Endothelial cell (in vitro differentiated cells): Measurements from ENCODE around the gene ERVV-1. TPM values are rescaled to one million over a fixed set of nuclear protein-coding genes. Genes with fewer than 3 reads are reported as not detected.

ENCODE experiments used
- DNase-seq: peaks from one replicate; pipeline ENCODE4 v3.0.0; 2021; ENCODE audit warnings: low spot score
- H3K27ac Mint-ChIP-seq: one replicate; pipeline ENCODE4 v1.8.0; 2021; ENCODE audit warnings: mixed read lengths, inconsistent platforms; ENCODE audit not compliant: unreplicated experiment
- H3K27me3 Mint-ChIP-seq: one replicate; pipeline ENCODE4 v1.8.0; 2021; ENCODE audit warnings: mild to moderate bottlenecking, moderate library complexity, mixed read lengths, inconsistent platforms; ENCODE audit not compliant: unreplicated experiment
- H3K36me3 Mint-ChIP-seq: one replicate; pipeline ENCODE4 v1.8.0; 2021; ENCODE audit warnings: mild to moderate bottlenecking, low read depth, mixed read lengths, inconsistent platforms; ENCODE audit not compliant: unreplicated experiment
- H3K4me1 Mint-ChIP-seq: one replicate; pipeline ENCODE4 v1.8.0; 2021; ENCODE audit warnings: mild to moderate bottlenecking, mixed read lengths, inconsistent platforms; ENCODE audit not compliant: unreplicated experiment
- H3K4me3 Mint-ChIP-seq: one replicate; pipeline ENCODE4 v1.8.0; 2021; ENCODE audit warnings: mild to moderate bottlenecking, mixed read lengths, inconsistent platforms; ENCODE audit not compliant: unreplicated experiment
- H3K9me3 Mint-ChIP-seq: one replicate; pipeline ENCODE4 v1.8.0; 2021; ENCODE audit warnings: mixed read lengths, inconsistent platforms; ENCODE audit not compliant: unreplicated experiment
- CTCF ChIP-seq: fragments of 200-600 bp; sonication (generic); IDR thresholded peaks from one replicate; pipeline ENCODE4 v1.5.0; 2021; ENCODE audit warnings: antibody characterized with exemption; ENCODE audit not compliant: unreplicated experiment
- total RNA-seq: library from RNA; stranded (reverse); fragmentation: NEBNext Ultra II Directional; extraction: Animal tissue kit (Norgen Biotek cat#: 25700); gene quantifications from one replicate; pipeline ENCODE4 v1.2.1, GENCODE V29; 2021; ENCODE audit not compliant: unreplicated experiment

Gene ERVV-1
- total RNA-seq, 1 donor from 2014 or later: not detected

GRCh38 chr19:53037101-53038097 lies 23.7 kb downstream of the ERVV-1 start:
- no peak for TF ChIP-seq CTCF
- peaks cover 12% of the 10 kb centered on the region for H3K9me3 Mint-ChIP-seq
- peaks cover 12% of the 10 kb centered on the region for H3K27me3 Mint-ChIP-seq
- peak overlapping the region; percentile 89 for H3K4me3 Mint-ChIP-seq
- peak; percentile 75 for DNase-seq
- peak overlapping the region; percentile 80 for H3K27ac Mint-ChIP-seq
- peaks cover 18% of the 10 kb centered on the region for H3K36me3 Mint-ChIP-seq
- H3K4me1 Mint-ChIP-seq: peaks cover 4% of the 10 kb centered on the region

GRCh38 chr19:53041366-53041765 lies 27.6 kb downstream of the ERVV-1 start:
- Mint-ChIP-seq H3K4me1 (peaks cover 4% of the 10 kb centered on the region), H3K4me3 (no peak overlapping the region), H3K36me3 (peaks cover 14% of the 10 kb centered on the region), H3K27me3 (peaks cover 7% of the 10 kb centered on the region), H3K9me3 (peaks cover 10% of the 10 kb centered on the region), H3K27ac (no peak overlapping the region)
- no peak for TF ChIP-seq CTCF
- no peak for DNase-seq

DNA sequence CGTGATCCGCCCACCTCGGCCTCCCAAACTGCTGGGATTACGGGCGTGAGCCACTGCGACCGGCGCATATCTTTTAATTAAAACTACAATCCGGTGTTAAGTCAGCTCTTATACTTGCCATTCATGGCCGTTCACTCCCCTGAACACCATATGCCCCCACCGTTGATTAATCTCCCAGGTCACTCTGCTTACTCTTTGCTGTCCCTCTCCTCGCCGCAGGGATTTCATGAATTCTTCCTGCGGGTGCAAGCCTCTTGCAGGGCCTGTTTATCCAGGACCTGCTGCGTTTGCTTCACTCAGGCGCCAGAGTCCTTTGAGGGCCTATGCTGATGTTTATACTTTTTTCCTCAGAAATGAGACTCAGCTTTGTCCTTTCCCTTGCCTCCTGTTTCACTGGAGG lies 31.8 kb downstream of the ERVV-1 start:
- Mint-ChIP-seq H3K36me3 (peaks cover 11% of the 10 kb centered on the region), H3K4me1 (no peaks in the 10 kb centered on the region), H3K4me3 (no peak overlapping the region), H3K27me3 (peaks cover 4% of the 10 kb centered on the region), H3K27ac (no peak overlapping the region), H3K9me3 (peaks cover 11% of the 10 kb centered on the region)
- DNase-seq: no peak
- no peak for TF ChIP-seq CTCF

- no peak overlapping the region for H3K27ac Mint-ChIP-seq
- peaks cover 4% of the 10 kb centered on the region for H3K27me3 Mint-ChIP-seq
- no peaks in the 10 kb centered on the region for H3K4me1 Mint-ChIP-seq
- peaks cover 11% of the 10 kb centered on the region for H3K36me3 Mint-ChIP-seq
- H3K4me3 Mint-ChIP-seq: no peak overlapping the region
- TF ChIP-seq CTCF: no peak
- DNase-seq: no peak
- H3K9me3 Mint-ChIP-seq: peaks cover 11% of the 10 kb centered on the region
These were observed 33.7 kb downstream of the ERVV-1 start for GRCh38 chr19:53047379-53047778.

DNA sequence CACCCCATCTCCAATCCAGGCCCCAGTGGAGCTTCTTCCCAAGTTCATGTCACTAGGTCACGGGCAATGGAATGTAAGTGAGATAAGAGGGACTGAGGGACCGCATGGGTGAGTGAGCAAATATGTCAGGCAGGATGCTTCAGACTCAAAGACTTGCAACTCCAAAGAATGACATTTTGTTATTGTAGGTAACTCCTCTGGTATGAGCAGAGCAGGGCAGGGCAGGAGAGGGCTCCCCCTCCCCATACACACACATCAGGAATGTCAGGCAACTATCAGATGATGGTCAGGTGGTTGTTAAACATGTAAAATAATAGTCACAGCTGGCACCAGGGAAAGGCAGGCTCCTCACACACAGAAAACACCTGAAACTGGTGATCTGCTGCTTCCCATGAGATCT lies 41.4 kb downstream of the ERVV-1 start:
- H3K4me3 Mint-ChIP-seq: no peak overlapping the region
- H3K27me3 Mint-ChIP-seq: peaks cover 7% of the 10 kb centered on the region
- H3K9me3 Mint-ChIP-seq: peaks cover 15% of the 10 kb centered on the region
- DNase-seq: no peak
- no peak for TF ChIP-seq CTCF
- peaks cover 17% of the 10 kb centered on the region for H3K36me3 Mint-ChIP-seq
- H3K27ac Mint-ChIP-seq: no peak overlapping the region
- no peaks in the 10 kb centered on the region for H3K4me1 Mint-ChIP-seq
